Transverse colon (tissue), 4 donors: Measurements from ENCODE around the gene MMP24OS.

Experiments
- EP300 ChIP-seq: sonication (generic); formaldehyde crosslinking; IDR thresholded peaks from one replicate; pipeline ENCODE4 v1.6.1; 2017; ENCODE audit warnings: antibody characterized with exemption, low read depth
- POLR2A ChIP-seq: fragments of 450-650 bp; IDR thresholded peaks from one replicate; pipeline ENCODE4 v1.6.1; 2016; ENCODE audit warnings: antibody characterized with exemption, mild to moderate bottlenecking, moderate library complexity
- POLR2AphosphoS5 ChIP-seq, 3 donors: sonication (generic); formaldehyde crosslinking; IDR thresholded peaks; one replicate each; pipeline ENCODE4 v1.6.1; 2016; ENCODE audit warnings: antibody characterized with exemption in 3 of 3
- TF ChIP-seq, protein P1 (sequence below), 5 experiments: fragments of 200-600 bp in 3 of 5; fragments of 450-650 bp in 2 of 5; sonication (generic) in 3 of 5; IDR thresholded peaks; 1 replicate in 2 of 5; 2 replicates in 3 of 5; pipeline ENCODE4 v1.5.1; 2016 to 2017; ENCODE audit warnings: antibody characterized with exemption in 5 of 5, inconsistent platforms in 3 of 5, mild to moderate bottlenecking in 2 of 5, moderate library complexity in 1 of 5

DNA sequence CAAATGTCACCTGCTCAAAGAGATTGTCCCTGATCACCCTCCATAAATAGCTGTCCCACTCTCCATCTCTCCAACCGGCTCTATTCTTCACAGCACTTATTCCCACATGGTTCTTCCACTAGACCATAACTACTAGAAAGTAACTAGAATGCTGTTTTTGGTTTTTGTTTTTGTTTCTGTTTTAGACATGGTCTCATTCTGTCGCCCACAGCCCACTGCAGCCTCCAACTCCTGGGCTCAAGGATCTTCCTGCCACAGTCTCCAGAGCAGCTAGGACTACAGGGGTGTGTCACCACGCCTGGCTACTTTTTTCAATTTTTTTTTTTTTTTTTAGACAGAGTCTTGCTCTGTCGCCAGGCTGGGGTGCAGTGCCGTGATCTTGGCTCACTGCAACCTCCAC lies 39.2 kb downstream of the MMP24OS start:
- TF ChIP-seq EP300, result no peak
- TF ChIP-seq, protein P1, sequence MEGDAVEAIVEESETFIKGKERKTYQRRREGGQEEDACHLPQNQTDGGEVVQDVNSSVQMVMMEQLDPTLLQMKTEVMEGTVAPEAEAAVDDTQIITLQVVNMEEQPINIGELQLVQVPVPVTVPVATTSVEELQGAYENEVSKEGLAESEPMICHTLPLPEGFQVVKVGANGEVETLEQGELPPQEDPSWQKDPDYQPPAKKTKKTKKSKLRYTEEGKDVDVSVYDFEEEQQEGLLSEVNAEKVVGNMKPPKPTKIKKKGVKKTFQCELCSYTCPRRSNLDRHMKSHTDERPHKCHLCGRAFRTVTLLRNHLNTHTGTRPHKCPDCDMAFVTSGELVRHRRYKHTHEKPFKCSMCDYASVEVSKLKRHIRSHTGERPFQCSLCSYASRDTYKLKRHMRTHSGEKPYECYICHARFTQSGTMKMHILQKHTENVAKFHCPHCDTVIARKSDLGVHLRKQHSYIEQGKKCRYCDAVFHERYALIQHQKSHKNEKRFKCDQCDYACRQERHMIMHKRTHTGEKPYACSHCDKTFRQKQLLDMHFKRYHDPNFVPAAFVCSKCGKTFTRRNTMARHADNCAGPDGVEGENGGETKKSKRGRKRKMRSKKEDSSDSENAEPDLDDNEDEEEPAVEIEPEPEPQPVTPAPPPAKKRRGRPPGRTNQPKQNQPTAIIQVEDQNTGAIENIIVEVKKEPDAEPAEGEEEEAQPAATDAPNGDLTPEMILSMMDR (IDR thresholded peaks at IDR 0.05), result no peak
- TF ChIP-seq POLR2A, result no peak
- no peak for TF ChIP-seq POLR2AphosphoS5 (IDR thresholded peaks at IDR 0.05)
